Lung (tissue), 12 donors: ENCODE results near the gene RBM18. TPM values are rescaled to one million over a fixed set of nuclear protein-coding genes. Genes with fewer than 3 reads are reported as not detected.

Source experiments
- ATAC-seq: fragments of 200-7000 bp; cut with Tn5 transposase; one replicate; pipeline ENCODE4 v1.9.1; 2020; ENCODE audit warnings: moderate number of reproducible peaks; ENCODE audit not compliant: insufficient read depth, low FRiP score
- DNase-seq, 3 donors: peaks; one replicate each; pipeline ENCODE4 v3.0.0-alpha.2; 2013 to 2017
- H3K27ac ChIP-seq, 2 donors: one replicate each; pipeline ENCODE4 v1.5.1; 2013; ENCODE audit warnings: mild to moderate bottlenecking in 2 of 2, moderate library complexity in 2 of 2, control low read depth in 1 of 2, inconsistent platforms in 1 of 2, low read depth in 1 of 2, low read length in 1 of 2
- H3K27me3 ChIP-seq, 3 donors: one replicate each; pipeline ENCODE4 v1.5.1; 2013; ENCODE audit warnings: low read length in 2 of 3; ENCODE audit not compliant: control insufficient read depth in 3 of 3, insufficient read depth in 3 of 3
- H3K36me3 ChIP-seq, 4 donors: one replicate each; pipeline ENCODE4 v1.5.1; 2013; ENCODE audit warnings: low read length in 4 of 4, mild to moderate bottlenecking in 1 of 4, moderate library complexity in 1 of 4; ENCODE audit not compliant: control insufficient read depth in 4 of 4, insufficient read depth in 4 of 4
- H3K4me1 ChIP-seq, 5 donors: one replicate each; pipeline ENCODE4 v1.5.1; 2013; ENCODE audit warnings: low read length in 5 of 5, mild to moderate bottlenecking in 2 of 5, moderate library complexity in 1 of 5; ENCODE audit not compliant: control insufficient read depth in 5 of 5, insufficient read depth in 5 of 5
- H3K4me3 ChIP-seq: one replicate; pipeline ENCODE4 v1.5.1; 2013; ENCODE audit warnings: mild to moderate bottlenecking, control low read depth, moderate library complexity
- H3K9ac ChIP-seq, 2 donors: one replicate each; pipeline ENCODE4 v1.5.1; 2013; ENCODE audit warnings: low read length in 2 of 2, control low read depth in 1 of 2; ENCODE audit not compliant: insufficient read depth in 1 of 2
- H3K9me3 ChIP-seq, 4 donors: one replicate each; pipeline ENCODE4 v1.5.1; 2013; ENCODE audit warnings: low read length in 3 of 4, mild to moderate bottlenecking in 1 of 4, moderate library complexity in 1 of 4; ENCODE audit not compliant: control insufficient read depth in 4 of 4, insufficient read depth in 3 of 4
- WGBS, 2 donors: extraction: QIAGEN DNeasy Blood & Tissue Kit; methylation state at CpG; one replicate each; pipeline ENCODE4 v1.1.7; 2013; 5-methylcytosine and 5-hydroxymethylcytosine counted together
- polyA plus RNA-seq, 2 donors: library from polyadenylated mRNA; stranded (reverse); fragments of 200-250 nt; gene quantifications; one replicate each; pipeline ENCODE4 v1.2.1, GENCODE V29; 2013
- total RNA-seq, 2 donors: library from RNA; depleted of rRNA in 1 of 2; stranded (reverse); fragments of >200 nt in 1 of 2; gene quantifications; one replicate each; pipeline ENCODE4 v1.2.1, GENCODE V29; 2014 to 2021
- TF ChIP-seq, protein P1 (sequence below): IDR thresholded peaks from 2 replicates; pipeline ENCODE4 v1.5.1; 2012; ENCODE audit warnings: mild to moderate bottlenecking; ENCODE audit errors: control extremely low read depth, extremely low read depth
- donor health status: control.
- donor health status: control.
- donor health status: Bipolar disorder and iron deficiency.
- donor health status: healthy.
- donor health status: DM: yes; HTN: yes; CAD: no.

Gene RBM18
- total and polyA plus RNA-seq, 4 donors, result 5.5 to 20.5 (median 12.4) TPM

DNA sequence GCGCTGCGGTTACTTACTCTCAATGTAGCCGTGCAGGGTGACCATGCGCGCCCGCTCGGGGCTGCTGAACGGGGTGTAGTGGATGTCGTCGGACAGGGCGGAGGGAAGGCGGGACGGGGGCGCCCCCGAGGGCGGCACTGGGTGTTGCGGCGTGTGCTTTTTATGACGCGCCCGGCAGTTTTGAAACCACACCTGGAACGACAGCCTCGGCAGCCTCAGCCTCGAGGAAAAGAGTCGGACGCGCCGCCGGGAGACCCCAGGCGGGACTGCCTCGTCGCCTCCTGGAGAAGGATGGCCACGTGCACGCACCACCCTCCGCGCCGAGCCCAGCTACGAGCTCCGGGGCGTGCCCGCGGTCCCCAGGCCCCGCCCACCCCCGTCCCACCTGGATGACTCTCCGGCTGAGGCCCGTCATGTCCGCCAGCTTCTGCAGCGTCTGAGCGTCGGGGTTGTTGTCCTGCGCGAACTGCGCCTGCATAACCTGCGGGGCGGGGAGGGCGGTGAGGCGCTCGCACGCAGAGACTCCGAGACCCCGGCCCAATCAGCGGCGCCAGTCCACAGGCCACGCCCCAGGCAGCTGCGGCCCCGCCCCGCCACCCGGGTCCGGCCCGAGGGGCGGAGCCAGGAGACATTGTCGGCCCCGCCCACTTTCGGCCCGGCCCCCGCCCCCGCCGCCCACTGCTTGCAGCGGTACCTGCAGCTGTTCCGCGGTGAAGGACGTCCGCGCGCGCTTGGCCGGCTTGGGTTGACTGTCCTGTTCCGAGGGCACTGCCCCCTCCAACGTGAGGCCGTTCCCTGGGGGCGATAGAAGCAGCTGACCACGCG, 50.8 kb downstream of the RBM18 start:
- H3K4me3 ChIP-seq, result no peak overlapping the region
- DNase-seq, result peak; percentile 38 to 72 (median 48)

GRCh38 chr9:122213102-122213588, 51.5 kb downstream of the RBM18 start:
- no peak overlapping the region for H3K27ac ChIP-seq
- H3K4me3 ChIP-seq, result no peak overlapping the region
- ATAC-seq, result no peak
- no peaks in the 10 kb centered on the region for H3K36me3 ChIP-seq
- H3K9me3 ChIP-seq, result peaks cover 0 to 4% (median 0%) of the 10 kb centered on the region in 4 donors
- H3K27me3 ChIP-seq, result peaks cover 0 to 68% (median 63%) of the 10 kb centered on the region in 3 donors
- no peak for DNase-seq
- H3K4me1 ChIP-seq, result no peaks in the 10 kb centered on the region
- TF ChIP-seq, protein P1, sequence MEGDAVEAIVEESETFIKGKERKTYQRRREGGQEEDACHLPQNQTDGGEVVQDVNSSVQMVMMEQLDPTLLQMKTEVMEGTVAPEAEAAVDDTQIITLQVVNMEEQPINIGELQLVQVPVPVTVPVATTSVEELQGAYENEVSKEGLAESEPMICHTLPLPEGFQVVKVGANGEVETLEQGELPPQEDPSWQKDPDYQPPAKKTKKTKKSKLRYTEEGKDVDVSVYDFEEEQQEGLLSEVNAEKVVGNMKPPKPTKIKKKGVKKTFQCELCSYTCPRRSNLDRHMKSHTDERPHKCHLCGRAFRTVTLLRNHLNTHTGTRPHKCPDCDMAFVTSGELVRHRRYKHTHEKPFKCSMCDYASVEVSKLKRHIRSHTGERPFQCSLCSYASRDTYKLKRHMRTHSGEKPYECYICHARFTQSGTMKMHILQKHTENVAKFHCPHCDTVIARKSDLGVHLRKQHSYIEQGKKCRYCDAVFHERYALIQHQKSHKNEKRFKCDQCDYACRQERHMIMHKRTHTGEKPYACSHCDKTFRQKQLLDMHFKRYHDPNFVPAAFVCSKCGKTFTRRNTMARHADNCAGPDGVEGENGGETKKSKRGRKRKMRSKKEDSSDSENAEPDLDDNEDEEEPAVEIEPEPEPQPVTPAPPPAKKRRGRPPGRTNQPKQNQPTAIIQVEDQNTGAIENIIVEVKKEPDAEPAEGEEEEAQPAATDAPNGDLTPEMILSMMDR, result no peak
- no peak overlapping the region for H3K9ac ChIP-seq
- WGBS, 2 donors, result 53 to 54% methylated on average over 20 of the region's 20 CpGs

More for the DNA sequence above, 50.8 kb downstream of the RBM18 start:
- peak; percentile 49 for ATAC-seq
- Histone ChIP-seq H3K9ac (no peak overlapping the region), H3K27ac (no peak overlapping the region), H3K4me1 (peaks cover 0 to 3% (median 0%) of the 10 kb centered on the region in 5 donors), H3K9me3 (peaks cover 0 to 4% (median 0%) of the 10 kb centered on the region in 4 donors), H3K36me3 (no peaks in the 10 kb centered on the region), H3K27me3 (peaks cover 0 to 75% (median 70%) of the 10 kb centered on the region in 3 donors)
- 22 to 26% methylated on average over 76 to 93 of the region's 93 CpGs for WGBS, 2 donors
- TF ChIP-seq, protein P1, result no peak

DNA sequence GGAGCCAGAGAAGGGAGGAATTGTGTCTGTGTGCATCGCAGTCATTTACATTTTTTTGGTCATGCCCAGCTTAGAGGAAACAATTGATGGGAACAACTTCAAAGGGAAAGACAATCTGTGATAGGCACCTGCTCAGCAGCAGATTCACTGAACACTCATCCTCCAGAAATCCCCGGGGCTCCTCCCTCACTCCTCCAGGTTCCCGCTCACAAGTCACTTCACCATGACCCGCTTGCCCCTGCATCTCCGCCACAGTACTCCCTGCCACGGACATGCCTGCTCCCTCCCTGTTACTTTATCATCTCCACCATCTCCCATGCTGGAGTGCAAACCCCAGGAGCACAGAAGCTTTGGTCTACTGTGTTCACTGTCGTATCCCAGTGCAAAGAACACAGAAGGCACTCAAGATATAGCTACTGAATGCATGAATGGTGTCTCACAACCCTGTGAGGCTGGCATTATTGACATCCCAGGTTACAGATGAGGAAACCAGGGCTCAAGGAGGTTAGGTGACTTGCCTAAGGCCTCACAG, 52.1 kb downstream of the RBM18 start:
- Histone ChIP-seq H3K4me1 (peaks cover 0 to 1% (median 0%) of the 10 kb centered on the region in 5 donors), H3K36me3 (no peaks in the 10 kb centered on the region), H3K9me3 (peaks cover 0 to 4% (median 0%) of the 10 kb centered on the region in 4 donors), H3K9ac (no peak overlapping the region), H3K27ac (no peak overlapping the region), H3K4me3 (no peak overlapping the region), H3K27me3 (peaks cover 0 to 63% (median 61%) of the 10 kb centered on the region in 3 donors)
- no peak for ATAC-seq
- WGBS, 2 donors, result 86 to 90% methylated on average over 7 of the region's 7 CpGs
- TF ChIP-seq, protein P1, result no peak
- no peak for DNase-seq
